Activated B cell treated with CpG ODN at 0.5 μM for 24 hours (primary cell): Measurements from ENCODE around the gene ADAMTSL1. TPM values are rescaled to one million over a fixed set of nuclear protein-coding genes. Genes with fewer than 3 reads are reported as not detected.

Experiments
- ATAC-seq: fragments of 200-7000 bp; cut with Tn5 transposase; one replicate; pipeline ENCODE4 v1.10.0; 2021; ENCODE audit warnings: low read depth, mild to moderate bottlenecking, moderate library complexity
- CTCF ChIA-PET: fragments of 350-600 bp; sonication (Branson Sonifier 250); formaldehyde crosslinking; loops from one replicate; lab custom pipeline; 2021; ENCODE audit warnings: antibody characterized with exemption; lab: Charles Lee
- POLR2A ChIA-PET: fragments of 350-600 bp; sonication (Branson Sonifier 250); formaldehyde crosslinking; loops from one replicate; lab custom pipeline; 2021; ENCODE audit warnings: antibody characterized with exemption; lab: Charles Lee
- DNase-seq: peaks from one replicate; pipeline ENCODE4 v3.0.0; 2022
- H3K27ac Mint-ChIP-seq: one replicate; pipeline ENCODE4 v1.8.0; 2020; ENCODE audit warnings: mixed read lengths
- H3K27me3 Mint-ChIP-seq: one replicate; pipeline ENCODE4 v1.8.0; 2021; ENCODE audit warnings: mixed read lengths
- H3K36me3 Mint-ChIP-seq: one replicate; pipeline ENCODE4 v1.8.0; 2021; ENCODE audit warnings: low read depth, mixed read lengths
- H3K4me1 Mint-ChIP-seq: one replicate; pipeline ENCODE4 v1.8.0; 2021; ENCODE audit warnings: mixed read lengths
- H3K4me3 Mint-ChIP-seq: one replicate; pipeline ENCODE4 v1.8.0; 2020; ENCODE audit warnings: mild to moderate bottlenecking, mixed read lengths
- H3K9me3 Mint-ChIP-seq: one replicate; pipeline ENCODE4 v1.8.0; 2020; ENCODE audit warnings: mixed read lengths
- intact Hi-C: fragments of 100-400 bp; cut with micrococcal nuclease; formaldehyde crosslinking; loops from one replicate; pipeline ENCODE4 v1.15.1; 2024
- total RNA-seq: library from RNA; stranded (reverse); gene quantifications from 2 replicates; pipeline ENCODE4 v1.2.3, GENCODE V29; 2022
- TF ChIP-seq, protein P1 (sequence below): fragments of 200-600 bp; IDR thresholded peaks from one replicate; pipeline ENCODE4 v1.8.0; 2022; ENCODE audit warnings: antibody characterized with exemption, mild to moderate bottlenecking

ADAMTSL1 gene
- total RNA-seq, 1 donor from 2014 or later: not detected

DNA sequence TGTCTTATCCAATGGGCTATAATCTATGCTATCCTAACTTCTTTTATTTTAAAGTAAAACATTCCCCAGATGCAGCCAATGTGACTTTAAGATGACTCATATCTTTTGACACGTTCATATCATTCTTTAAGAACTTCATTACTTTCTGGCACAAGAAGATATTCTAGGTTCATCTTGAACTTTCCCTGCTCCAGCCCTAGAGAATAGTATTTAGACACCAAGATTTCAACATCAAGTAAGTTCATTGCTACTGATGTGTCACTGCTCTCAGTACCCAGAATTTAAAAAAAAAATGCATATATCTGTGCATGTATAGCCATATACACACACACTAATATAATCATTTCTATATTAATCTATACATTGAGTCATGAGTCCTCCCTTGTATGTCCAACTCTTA lies 383.8 kb downstream of the ADAMTSL1 start:
- TF ChIP-seq, protein P1, sequence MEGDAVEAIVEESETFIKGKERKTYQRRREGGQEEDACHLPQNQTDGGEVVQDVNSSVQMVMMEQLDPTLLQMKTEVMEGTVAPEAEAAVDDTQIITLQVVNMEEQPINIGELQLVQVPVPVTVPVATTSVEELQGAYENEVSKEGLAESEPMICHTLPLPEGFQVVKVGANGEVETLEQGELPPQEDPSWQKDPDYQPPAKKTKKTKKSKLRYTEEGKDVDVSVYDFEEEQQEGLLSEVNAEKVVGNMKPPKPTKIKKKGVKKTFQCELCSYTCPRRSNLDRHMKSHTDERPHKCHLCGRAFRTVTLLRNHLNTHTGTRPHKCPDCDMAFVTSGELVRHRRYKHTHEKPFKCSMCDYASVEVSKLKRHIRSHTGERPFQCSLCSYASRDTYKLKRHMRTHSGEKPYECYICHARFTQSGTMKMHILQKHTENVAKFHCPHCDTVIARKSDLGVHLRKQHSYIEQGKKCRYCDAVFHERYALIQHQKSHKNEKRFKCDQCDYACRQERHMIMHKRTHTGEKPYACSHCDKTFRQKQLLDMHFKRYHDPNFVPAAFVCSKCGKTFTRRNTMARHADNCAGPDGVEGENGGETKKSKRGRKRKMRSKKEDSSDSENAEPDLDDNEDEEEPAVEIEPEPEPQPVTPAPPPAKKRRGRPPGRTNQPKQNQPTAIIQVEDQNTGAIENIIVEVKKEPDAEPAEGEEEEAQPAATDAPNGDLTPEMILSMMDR: no peak
- Mint-ChIP-seq H3K27me3 (no peaks in the 10 kb centered on the region), H3K36me3 (no peaks in the 10 kb centered on the region), H3K4me1 (no peaks in the 10 kb centered on the region), H3K27ac (no peak overlapping the region), H3K9me3 (no peaks in the 10 kb centered on the region), H3K4me3 (no peak overlapping the region)
- DNase-seq (no peak), ATAC-seq (no peak)
- ChIA-PET POLR2A (no interaction called here), CTCF (no interaction called here)
- intact Hi-C loops: no loop called here

DNA sequence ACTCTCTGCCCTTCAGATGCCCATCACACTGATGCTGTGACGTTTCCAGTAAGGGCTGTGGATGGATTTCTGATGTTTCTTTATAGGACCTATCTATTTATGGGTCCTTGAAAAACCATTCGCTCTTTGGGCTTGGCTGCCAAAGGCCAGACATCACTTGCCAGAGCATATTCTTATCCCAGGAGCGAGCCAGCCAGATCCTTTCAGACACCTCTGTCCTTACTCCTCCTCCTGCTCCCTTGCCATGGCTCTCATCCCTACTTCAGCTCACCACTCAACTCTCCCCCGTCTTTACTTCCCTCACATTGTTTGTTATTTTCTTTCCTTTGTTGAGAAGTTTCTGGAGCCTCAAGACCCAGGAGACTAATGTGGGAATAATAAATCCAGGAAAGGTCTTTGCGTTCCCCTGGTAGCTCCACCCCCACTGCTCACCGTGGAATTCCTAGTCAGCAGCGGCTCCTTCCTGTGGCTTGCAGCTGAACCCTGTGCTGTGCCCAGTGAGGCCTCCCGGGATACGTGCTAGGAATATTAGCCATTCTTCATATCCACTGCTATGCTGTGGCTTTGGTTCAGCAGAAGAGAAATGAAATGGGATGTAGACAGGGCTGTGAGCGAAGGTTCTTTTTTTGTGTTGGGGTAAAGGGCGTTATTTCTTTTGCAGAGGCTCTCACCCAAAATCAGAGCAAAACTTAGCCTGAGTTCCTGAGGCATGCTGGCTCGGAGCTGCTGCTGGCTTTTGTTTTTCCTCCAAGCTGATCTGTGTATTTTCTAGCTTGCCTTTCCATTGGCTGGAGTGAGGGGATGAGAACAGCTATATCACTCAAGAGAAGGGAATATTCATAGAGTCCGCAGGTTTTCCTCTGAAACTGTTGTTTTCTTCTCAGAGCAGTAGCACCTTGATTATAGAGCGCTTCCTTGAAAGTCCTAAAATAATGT lies 387.9 kb downstream of the ADAMTSL1 start:
- no peak overlapping the region for H3K4me3 Mint-ChIP-seq
- CTCF ChIA-PET: no interaction called here

DNA sequence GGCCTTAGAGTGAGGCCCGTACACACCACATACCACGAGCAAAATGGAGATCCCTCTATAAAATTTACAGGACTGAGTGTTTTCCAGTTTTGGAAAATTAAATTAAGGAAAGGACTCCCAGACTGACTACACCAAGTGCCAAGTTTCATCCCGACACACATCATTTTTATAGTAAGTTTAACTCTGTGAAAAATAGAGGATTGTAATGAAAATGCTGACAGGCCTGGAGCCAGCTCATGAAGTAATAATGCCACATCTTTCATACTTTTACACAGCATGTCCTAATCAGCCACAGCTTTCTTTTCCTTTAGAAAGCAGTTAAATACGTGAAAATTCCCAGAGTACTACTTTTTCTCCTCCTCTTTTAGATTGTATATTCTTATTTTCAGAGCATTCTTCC lies 389.8 kb downstream of the ADAMTSL1 start:
- intact Hi-C loops: no loop called here
- Mint-ChIP-seq H3K27me3 (peaks cover 2% of the 10 kb centered on the region), H3K27ac (no peak overlapping the region), H3K4me3 (no peak overlapping the region), H3K9me3 (peaks cover 2% of the 10 kb centered on the region), H3K36me3 (no peaks in the 10 kb centered on the region), H3K4me1 (no peaks in the 10 kb centered on the region)
- TF ChIP-seq, protein P1: no peak
- ChIA-PET CTCF (no interaction called here), POLR2A (no interaction called here)
- ATAC-seq (no peak), DNase-seq (no peak)

More for the DNA sequence above, 387.9 kb downstream of the ADAMTSL1 start:
- ATAC-seq (no peak), DNase-seq (no peak)
- no peaks in the 10 kb centered on the region for H3K9me3 Mint-ChIP-seq
- H3K27me3 Mint-ChIP-seq: peaks cover 2% of the 10 kb centered on the region
- no peaks in the 10 kb centered on the region for H3K36me3 Mint-ChIP-seq
- POLR2A ChIA-PET: no interaction called here
- no peaks in the 10 kb centered on the region for H3K4me1 Mint-ChIP-seq
- H3K27ac Mint-ChIP-seq: no peak overlapping the region
- intact Hi-C loops: no loop called here
- TF ChIP-seq, protein P1: no peak

DNA sequence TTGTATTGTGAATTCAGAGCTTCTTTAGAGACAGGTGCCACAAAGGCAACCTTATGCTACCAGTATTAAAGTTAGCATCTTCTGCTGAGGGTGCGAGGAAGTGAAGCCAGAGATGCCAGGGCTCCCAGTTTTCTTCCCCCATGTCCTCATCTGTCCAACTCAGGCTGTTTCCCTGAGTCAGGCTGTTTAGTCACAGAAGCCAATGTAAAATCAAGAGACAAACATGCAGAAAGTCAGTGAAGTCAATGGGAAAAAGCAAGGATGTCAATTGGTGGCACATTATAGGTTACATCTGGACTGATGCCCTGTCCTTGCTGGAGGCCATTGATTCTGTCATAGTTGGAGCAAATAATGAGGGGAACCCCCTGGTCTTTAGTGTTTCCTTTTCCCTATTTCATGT lies 390.6 kb downstream of the ADAMTSL1 start:
- peaks cover 6% of the 10 kb centered on the region for H3K9me3 Mint-ChIP-seq
- intact Hi-C loops: no loop called here
- H3K36me3 Mint-ChIP-seq: no peaks in the 10 kb centered on the region
- peaks cover 2% of the 10 kb centered on the region for H3K27me3 Mint-ChIP-seq
- no peak overlapping the region for H3K27ac Mint-ChIP-seq
- ChIA-PET CTCF (no interaction called here), POLR2A (no interaction called here)
- no peaks in the 10 kb centered on the region for H3K4me1 Mint-ChIP-seq
- no peak for DNase-seq
- no peak for ATAC-seq
- TF ChIP-seq, protein P1: no peak
- H3K4me3 Mint-ChIP-seq: no peak overlapping the region

DNA sequence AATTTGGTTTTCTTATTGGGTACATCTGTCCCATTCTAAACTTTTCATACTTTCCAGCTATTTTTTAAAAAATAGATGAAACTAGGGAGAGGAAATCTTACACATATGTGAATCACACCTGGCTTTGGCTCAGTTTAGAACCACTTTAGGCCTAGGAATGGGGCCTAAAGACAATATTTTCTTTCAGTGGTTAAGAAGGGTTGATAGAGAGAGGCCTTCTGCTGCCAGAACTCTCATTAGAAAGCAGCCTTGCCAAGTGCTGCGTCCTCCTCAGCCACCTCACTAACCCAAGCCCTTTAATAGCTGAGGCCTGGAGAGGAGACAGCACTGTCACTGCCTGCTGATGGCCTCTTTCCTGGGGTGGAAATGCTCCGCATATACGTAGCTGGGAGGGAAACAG lies 391.6 kb downstream of the ADAMTSL1 start:
- intact Hi-C loops: no loop called here
- DNase-seq (no peak), ATAC-seq (no peak)
- no peak overlapping the region for H3K27ac Mint-ChIP-seq
- no peaks in the 10 kb centered on the region for H3K4me1 Mint-ChIP-seq
- peaks cover 7% of the 10 kb centered on the region for H3K9me3 Mint-ChIP-seq
- peaks cover 2% of the 10 kb centered on the region for H3K27me3 Mint-ChIP-seq
- no peak overlapping the region for H3K4me3 Mint-ChIP-seq
- TF ChIP-seq, protein P1: no peak
- H3K36me3 Mint-ChIP-seq: no peaks in the 10 kb centered on the region
- ChIA-PET CTCF (no interaction called here), POLR2A (no interaction called here)
